NCI-H2107 treated with DMSO at 0.1 percent for 48 hours (cell line): ENCODE results near the gene CPNE5.

Source experiments
- DNase-seq: peaks from one replicate; lab custom pipeline; 2025; ENCODE audit not compliant: unreplicated experiment; lab: John Stamatoyannopoulos, UW

Gene CPNE5

GRCh38 chr6:36858407-36858981 is 19.2 kb upstream of the CPNE5 start:
- DNase-seq: no peak

- no peak for DNase-seq
Measured at GRCh38 chr6:36857325-36857724, 18.1 kb upstream of the CPNE5 start.

GRCh38 chr6:36856277-36856676 is 17.0 kb upstream of the CPNE5 start:
- DNase-seq: no peak

GRCh38 chr6:36855750-36856149 is 16.5 kb upstream of the CPNE5 start:
- no peak for DNase-seq

GRCh38 chr6:36853325-36853724 is 14.1 kb upstream of the CPNE5 start:
- no peak for DNase-seq

GRCh38 chr6:36852481-36853147 is 13.4 kb upstream of the CPNE5 start:
- no peak for DNase-seq

- no peak for DNase-seq
Measured at GRCh38 chr6:36851626-36852025, 12.4 kb upstream of the CPNE5 start.

GRCh38 chr6:36851149-36851614 is 11.9 kb upstream of the CPNE5 start:
- DNase-seq: peak; percentile 9

- no peak for DNase-seq
Measured at GRCh38 chr6:36850021-36850420, 10.8 kb upstream of the CPNE5 start.

GRCh38 chr6:36848658-36849441 is 9.6 kb upstream of the CPNE5 start:
- peak; percentile 50 for DNase-seq

GRCh38 chr6:36847991-36848390 is 8.7 kb upstream of the CPNE5 start:
- no peak for DNase-seq

GRCh38 chr6:36847152-36847551 is 7.9 kb upstream of the CPNE5 start:
- DNase-seq: no peak

GRCh38 chr6:36845233-36845632 is 6.0 kb upstream of the CPNE5 start:
- DNase-seq: no peak

- DNase-seq: no peak
Measured at GRCh38 chr6:36844232-36845170, 5.3 kb upstream of the CPNE5 start.

- no peak for DNase-seq
Measured at GRCh38 chr6:36843170-36843569, 3.9 kb upstream of the CPNE5 start.

- no peak for DNase-seq
Measured at GRCh38 chr6:36841756-36842155, 2.5 kb upstream of the CPNE5 start.

GRCh38 chr6:36840432-36841403 is 1.5 kb upstream of the CPNE5 start:
- DNase-seq: no peak

- no peak for DNase-seq
Measured at GRCh38 chr6:36839749-36840431, 646 bp upstream of the CPNE5 start.

GRCh38 chr6:36837686-36838085 is 1.6 kb downstream of the CPNE5 start:
- DNase-seq: no peak
